ENCODE measurements around the gene ALOXE3.

The ALOXE3 gene

DNA sequence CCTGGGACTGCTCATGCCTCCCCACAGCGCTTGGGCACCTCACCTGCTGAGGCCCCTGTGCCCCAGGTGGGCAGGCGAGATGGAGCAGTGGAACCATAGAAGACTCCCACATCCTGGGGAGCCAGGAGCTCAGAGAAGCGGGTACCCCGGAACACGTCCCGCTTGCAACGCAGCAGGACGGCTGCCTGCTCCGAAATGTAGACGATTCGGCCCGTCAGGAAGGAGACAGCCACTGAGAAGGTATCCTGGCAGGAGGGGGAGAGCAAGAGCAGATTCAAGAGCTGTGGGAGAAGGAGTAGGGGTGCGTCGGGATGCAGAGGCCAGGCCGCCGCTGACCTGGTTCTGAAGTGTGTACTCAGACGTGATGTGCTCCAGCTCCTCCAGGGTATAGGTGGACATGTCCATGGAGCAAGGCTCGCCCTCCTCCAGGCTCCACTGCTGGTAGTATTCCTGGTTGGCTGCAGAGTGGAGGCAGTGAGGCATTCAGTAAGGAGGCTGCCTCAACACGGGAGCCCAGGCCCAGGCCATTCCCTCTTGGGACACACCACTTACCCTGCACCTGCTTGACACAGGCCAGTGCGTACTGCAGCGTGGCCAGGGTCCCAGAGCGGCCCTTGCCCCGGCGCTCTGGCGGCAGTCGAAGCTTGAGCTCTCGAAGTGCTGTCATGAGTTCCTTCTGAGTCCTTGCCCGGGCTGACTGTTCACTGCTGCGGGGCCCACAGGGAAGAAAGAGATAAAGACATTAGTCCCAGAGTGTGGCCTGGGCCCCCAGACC is 31.3 kb upstream of the ALOXE3 start:
- DNase-seq (ENCODE audit: low read depth) = no peak
- no peak overlapping the region for H3K4me3 ChIP-seq (ENCODE audit: low read depth, low read length)
- TF ChIP-seq CTCF (IDR thresholded peaks at IDR 0.05; ENCODE audit: low read depth, low read length, missing control alignments) = no peak

DNA sequence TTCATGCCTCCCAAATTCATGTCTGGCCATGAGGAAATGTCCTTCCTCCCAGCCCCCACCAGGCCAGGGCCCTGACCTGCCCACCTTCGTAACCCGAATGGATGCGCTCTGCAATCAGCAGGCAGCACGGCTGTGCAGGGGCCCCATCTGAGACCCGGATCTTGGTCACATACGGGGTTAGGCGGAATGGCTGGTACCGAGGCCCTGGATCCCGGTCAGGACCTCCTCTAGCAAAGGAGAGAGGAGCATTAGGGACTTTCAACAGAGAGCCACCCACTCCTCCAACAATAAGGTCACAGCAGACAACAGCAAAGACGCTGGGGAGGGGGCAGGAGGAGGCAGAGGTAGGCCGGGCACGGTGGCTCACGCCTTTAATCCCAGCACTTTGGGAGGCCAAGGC is 30.2 kb upstream of the ALOXE3 start:
- H3K4me3 ChIP-seq (ENCODE audit: low read depth, low read length) = no peak overlapping the region
- no peak for DNase-seq (ENCODE audit: low read depth)
- TF ChIP-seq CTCF (IDR thresholded peaks at IDR 0.05; ENCODE audit: low read depth, low read length, missing control alignments) = no peak

- no peak overlapping the region for H3K4me3 ChIP-seq (ENCODE audit: low read depth, low read length)
- no peak for TF ChIP-seq CTCF (IDR thresholded peaks at IDR 0.05; ENCODE audit: low read depth, low read length, missing control alignments)
- no peak for DNase-seq (ENCODE audit: low read depth)
Measured at GRCh38 chr17:8147805-8148404, 29.6 kb upstream of the ALOXE3 start.

DNA sequence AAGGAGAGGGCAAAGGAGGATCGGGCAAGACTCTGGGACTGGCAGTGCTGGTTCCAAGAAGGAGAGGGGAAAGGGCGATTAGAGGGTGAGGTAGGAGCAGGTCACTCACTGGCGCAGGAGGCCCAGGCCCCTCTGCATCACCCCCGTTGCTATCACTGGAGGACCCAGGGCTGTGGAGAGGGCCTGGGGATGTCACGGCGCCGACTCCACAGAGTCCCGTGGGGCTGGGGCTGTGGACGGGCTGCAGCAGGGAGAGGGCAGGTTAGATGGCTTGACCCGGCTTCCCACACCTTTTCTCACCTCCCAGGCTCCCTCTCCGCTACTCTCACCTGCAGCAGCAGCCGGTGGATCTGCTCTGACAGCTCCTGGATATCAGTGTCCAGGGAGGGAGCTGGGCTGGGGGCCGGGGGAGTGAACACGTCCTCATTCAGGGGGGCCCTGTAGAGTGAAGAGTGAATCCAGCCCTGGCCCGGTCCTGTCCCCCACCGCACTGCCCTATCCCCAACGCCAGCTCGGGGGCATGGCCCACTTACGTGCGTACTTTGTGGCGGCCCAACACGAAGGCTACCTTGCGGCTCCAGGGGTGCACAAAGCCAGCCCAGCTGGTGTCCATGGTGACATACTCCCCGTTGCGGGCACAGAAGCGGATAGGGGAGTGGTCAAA is 29.0 kb upstream of the ALOXE3 start:
- H3K4me3 ChIP-seq (ENCODE audit: low read depth, low read length) = no peak overlapping the region
- TF ChIP-seq CTCF (IDR thresholded peaks at IDR 0.05; ENCODE audit: low read depth, low read length, missing control alignments) = no peak
- no peak for DNase-seq (ENCODE audit: low read depth)

GRCh38 chr17:8146381-8147140 is 28.2 kb upstream of the ALOXE3 start:
- H3K4me3 ChIP-seq (ENCODE audit: low read depth, low read length) = no peak overlapping the region
- DNase-seq (ENCODE audit: low read depth) = no peak
- no peak for TF ChIP-seq CTCF (IDR thresholded peaks at IDR 0.05; ENCODE audit: low read depth, low read length, missing control alignments)

GRCh38 chr17:8145811-8146210 is 27.5 kb upstream of the ALOXE3 start:
- no peak overlapping the region for H3K4me3 ChIP-seq (ENCODE audit: low read depth, low read length)
- no peak for DNase-seq (ENCODE audit: low read depth)
- no peak for TF ChIP-seq CTCF (IDR thresholded peaks at IDR 0.05; ENCODE audit: low read depth, low read length, missing control alignments)

Data from GM12864 (cell line).